Muscle of leg (tissue), 11 donors: ENCODE measurements around the gene MOB2. TPM values are rescaled to one million over a fixed set of nuclear protein-coding genes. Genes with fewer than 3 reads are reported as not detected.

Experiments used
- DNase-seq: peaks from one replicate; pipeline ENCODE4 v3.0.0; 2013
- H3K27ac ChIP-seq: one replicate; pipeline ENCODE4 v1.5.1; 2013; ENCODE audit warnings: mild to moderate bottlenecking, low read length, control low read depth
- H3K27me3 ChIP-seq: one replicate; pipeline ENCODE4 v1.6.1; 2013; ENCODE audit warnings: low read length; ENCODE audit not compliant: control insufficient read depth, insufficient read depth
- H3K36me3 ChIP-seq: one replicate; pipeline ENCODE4 v1.6.1; 2013; ENCODE audit warnings: low read length; ENCODE audit not compliant: control insufficient read depth, insufficient read depth
- H3K4me1 ChIP-seq: one replicate; pipeline ENCODE4 v1.6.1; 2013; ENCODE audit warnings: low read length; ENCODE audit not compliant: control insufficient read depth, insufficient read depth
- H3K4me3 ChIP-seq: one replicate; pipeline ENCODE4 v1.5.1; 2013; ENCODE audit warnings: low read length, control low read depth
- H3K9me3 ChIP-seq: replicated peaks from 2 replicates; pipeline ENCODE4 v1.6.1; 2013; ENCODE audit warnings: low read depth, low read length; ENCODE audit not compliant: control insufficient read depth
- WGBS: methylation state at CpG from one replicate; pipeline ENCODE4 v1.1.5; 2013; ENCODE audit warnings: missing lambda C conversion rate; ENCODE audit not compliant: insufficient coverage; 5-methylcytosine and 5-hydroxymethylcytosine counted together
- polyA plus RNA-seq, 8 donors: library from polyadenylated mRNA; unstranded; fragments of 120-200 nt; gene quantifications; one replicate each; pipeline versions ENCODE4 v1.2.1 to v1.2.3, GENCODE V29; 2013; ENCODE audit warnings: inconsistent platforms in 1 of 8, low replicate concordance in 1 of 8; ENCODE audit not compliant: insufficient read length in 8 of 8, insufficient read depth in 1 of 8
- total RNA-seq: library from RNA; stranded (reverse); fragments of 120-200 nt; gene quantifications from one replicate; pipeline ENCODE4 v1.2.4, GENCODE V29; 2013

MOB2 gene
- total and polyA plus RNA-seq, 9 donors: 21.4 to 28.2 (median 25.0) TPM

DNA sequence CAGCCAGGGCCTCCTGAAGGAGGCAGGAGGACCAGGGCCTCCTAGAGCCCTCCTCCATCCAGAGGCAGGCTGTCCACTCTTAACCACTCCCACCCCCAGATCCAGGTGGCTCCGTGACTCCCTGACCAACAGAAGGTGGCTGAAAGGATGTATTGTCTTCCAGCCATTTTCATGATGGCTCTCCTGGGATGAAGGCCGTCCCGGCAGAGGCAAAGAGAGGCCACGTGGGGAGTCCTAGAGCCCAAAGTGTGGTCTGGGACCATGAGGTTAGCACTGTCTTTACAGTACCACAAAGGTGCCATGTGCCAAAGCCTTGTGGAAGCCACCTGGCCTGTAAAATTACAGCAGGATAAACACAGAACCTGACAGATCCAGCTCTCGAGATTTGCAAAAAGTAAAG, 43.2 kb upstream of the MOB2 start:
- Histone ChIP-seq H3K4me1 (peaks cover 31% of the 10 kb centered on the region), H3K4me3 (no peak overlapping the region), H3K9me3 (no peaks in the 10 kb centered on the region), H3K27ac (no peak overlapping the region), H3K27me3 (no peaks in the 10 kb centered on the region), H3K36me3 (peaks cover 13% of the 10 kb centered on the region)
- DNase-seq: no peak
- 46% methylated on average over 3 of the region's 5 CpGs for WGBS

DNA sequence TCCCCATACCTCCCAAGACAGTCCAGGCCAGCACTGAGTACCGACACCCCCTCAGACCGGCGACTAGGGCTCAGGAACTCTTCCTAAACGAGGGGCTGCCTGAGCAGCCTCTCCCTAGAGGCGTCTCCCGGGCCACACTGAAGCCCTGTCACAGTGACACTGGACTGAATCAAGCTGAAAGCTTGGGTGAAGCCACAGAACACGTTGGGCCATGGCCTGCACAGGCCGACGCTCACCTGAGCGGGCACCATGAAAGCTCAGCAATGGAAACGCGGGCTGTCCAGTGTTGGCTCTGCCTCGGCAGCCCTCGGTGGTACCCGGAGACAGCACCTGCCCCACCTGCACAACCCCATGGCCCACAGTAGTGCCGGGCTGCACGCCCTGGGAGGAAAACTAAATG, 42.7 kb upstream of the MOB2 start:
- DNase-seq: no peak
- Histone ChIP-seq H3K36me3 (peaks cover 10% of the 10 kb centered on the region), H3K4me1 (peaks cover 31% of the 10 kb centered on the region), H3K27me3 (no peaks in the 10 kb centered on the region), H3K27ac (no peak overlapping the region), H3K4me3 (no peak overlapping the region), H3K9me3 (no peaks in the 10 kb centered on the region)
- 88% methylated on average over 12 of the region's 17 CpGs for WGBS

GRCh38 chr11:1528710-1529109, 42.1 kb upstream of the MOB2 start:
- 86% methylated on average over 7 of the region's 10 CpGs for WGBS
- Histone ChIP-seq H3K27me3 (no peaks in the 10 kb centered on the region), H3K36me3 (peaks cover 9% of the 10 kb centered on the region), H3K9me3 (no peaks in the 10 kb centered on the region), H3K4me3 (no peak overlapping the region), H3K4me1 (peaks cover 34% of the 10 kb centered on the region), H3K27ac (no peak overlapping the region)
- DNase-seq: no peak

DNA sequence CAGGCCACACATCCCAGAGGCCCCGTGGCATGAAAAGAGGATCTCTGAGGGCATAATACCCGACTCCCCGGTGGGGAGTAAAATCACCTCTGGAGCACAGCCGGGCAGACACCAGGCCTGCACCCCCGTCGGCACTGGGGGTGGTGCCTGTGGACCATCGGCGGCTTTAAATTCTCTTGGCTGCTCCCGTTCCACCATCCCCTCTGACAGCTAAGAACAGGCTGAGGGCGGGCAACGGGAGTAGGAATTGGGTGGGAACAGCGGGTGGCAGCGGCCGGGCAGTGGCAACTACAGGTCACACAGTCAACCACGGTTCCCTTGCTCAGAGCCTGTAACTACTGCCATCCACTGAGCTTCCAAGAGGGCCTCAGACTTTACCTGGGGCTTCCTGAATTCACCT, 40.2 kb upstream of the MOB2 start:
- no peaks in the 10 kb centered on the region for H3K36me3 ChIP-seq
- H3K4me1 ChIP-seq: peaks cover 16% of the 10 kb centered on the region
- no peaks in the 10 kb centered on the region for H3K27me3 ChIP-seq
- no peak overlapping the region for H3K4me3 ChIP-seq
- H3K9me3 ChIP-seq: no peaks in the 10 kb centered on the region
- WGBS: 90% methylated on average over 6 of the region's 15 CpGs
- DNase-seq: no peak
- H3K27ac ChIP-seq: no peak overlapping the region

- Histone ChIP-seq H3K27me3 (no peaks in the 10 kb centered on the region), H3K9me3 (no peaks in the 10 kb centered on the region), H3K27ac (no peak overlapping the region), H3K4me1 (peaks cover 13% of the 10 kb centered on the region), H3K4me3 (no peak overlapping the region), H3K36me3 (no peaks in the 10 kb centered on the region)
- DNase-seq: no peak
- 78% methylated on average over 2 of the region's 4 CpGs for WGBS
These were observed 37.2 kb upstream of the MOB2 start for GRCh38 chr11:1523779-1524178.

DNA sequence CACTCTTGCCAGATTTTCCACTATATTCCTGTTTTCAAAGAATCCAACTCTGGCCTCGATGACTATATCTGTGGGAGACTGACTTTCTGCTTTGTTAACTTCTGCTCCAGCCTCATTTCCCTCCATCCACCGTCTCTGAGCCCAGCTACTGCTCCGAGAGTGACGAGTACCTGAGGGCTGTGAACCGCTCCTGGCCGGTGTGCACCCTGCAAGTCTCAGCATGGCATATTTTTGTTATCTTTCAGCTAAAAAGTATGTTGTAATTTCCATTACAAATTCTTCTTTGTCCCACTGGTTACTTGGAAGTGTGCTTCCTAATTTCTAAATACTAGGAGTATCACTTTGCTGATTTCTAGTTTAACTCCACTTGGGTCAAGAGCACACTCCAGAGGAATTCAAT, 36.5 kb upstream of the MOB2 start:
- H3K4me1 ChIP-seq: peaks cover 13% of the 10 kb centered on the region
- H3K9me3 ChIP-seq: no peaks in the 10 kb centered on the region
- H3K27me3 ChIP-seq: no peaks in the 10 kb centered on the region
- no peaks in the 10 kb centered on the region for H3K36me3 ChIP-seq
- no peak overlapping the region for H3K4me3 ChIP-seq
- H3K27ac ChIP-seq: no peak overlapping the region
- 60% methylated on average over 1 of the region's 6 CpGs for WGBS
- no peak for DNase-seq

GRCh38 chr11:1522081-1522424, 35.5 kb upstream of the MOB2 start:
- no peaks in the 10 kb centered on the region for H3K27me3 ChIP-seq
- no peak overlapping the region for H3K4me3 ChIP-seq
- WGBS: 92% methylated on average over 2 of the region's 8 CpGs
- H3K27ac ChIP-seq: no peak overlapping the region
- peaks cover 13% of the 10 kb centered on the region for H3K4me1 ChIP-seq
- H3K36me3 ChIP-seq: no peaks in the 10 kb centered on the region
- no peak for DNase-seq
- H3K9me3 ChIP-seq: no peaks in the 10 kb centered on the region

- H3K36me3 ChIP-seq: no peaks in the 10 kb centered on the region
- WGBS: 90% methylated on average over 13 of the region's 21 CpGs
- no peak for DNase-seq
- H3K4me1 ChIP-seq: peaks cover 13% of the 10 kb centered on the region
- no peak overlapping the region for H3K27ac ChIP-seq
- no peaks in the 10 kb centered on the region for H3K27me3 ChIP-seq
- no peaks in the 10 kb centered on the region for H3K9me3 ChIP-seq
- H3K4me3 ChIP-seq: no peak overlapping the region
These were observed 35.0 kb upstream of the MOB2 start for GRCh38 chr11:1521382-1522080.

DNA sequence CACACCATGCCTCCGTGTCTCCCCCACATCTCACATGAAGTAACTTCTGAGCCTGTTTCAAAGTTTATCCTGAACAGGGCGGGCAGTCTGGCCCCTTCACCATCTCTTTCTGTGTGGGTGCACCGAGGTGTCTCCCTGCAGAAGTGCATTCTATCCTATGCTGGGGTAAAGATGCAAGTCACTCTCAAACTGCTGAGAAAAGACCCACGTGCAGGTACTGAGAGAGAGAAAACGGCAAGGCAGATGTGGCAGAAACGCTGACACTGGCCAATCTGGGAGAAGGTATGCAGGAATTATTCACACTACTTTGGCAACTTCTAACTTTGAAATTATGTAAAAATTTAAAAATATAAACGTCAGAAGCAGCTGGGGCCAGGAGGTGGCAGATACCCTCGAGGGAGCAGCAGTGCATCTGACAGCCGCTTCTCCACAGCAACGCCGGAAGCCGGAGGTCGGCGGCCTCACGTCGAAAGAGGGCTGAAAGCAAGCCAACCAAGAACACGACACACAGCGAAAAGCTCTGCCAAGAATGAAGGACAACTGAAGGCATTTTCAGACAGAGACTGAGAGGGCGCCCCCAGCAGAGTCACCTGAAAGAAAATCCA, 34.2 kb upstream of the MOB2 start:
- no peaks in the 10 kb centered on the region for H3K27me3 ChIP-seq
- H3K4me3 ChIP-seq: no peak overlapping the region
- no peak overlapping the region for H3K27ac ChIP-seq
- peaks cover 16% of the 10 kb centered on the region for H3K4me1 ChIP-seq
- WGBS: 60% methylated on average over 13 of the region's 19 CpGs
- H3K9me3 ChIP-seq: no peaks in the 10 kb centered on the region
- DNase-seq: no peak
- no peaks in the 10 kb centered on the region for H3K36me3 ChIP-seq

- WGBS: 61% methylated on average over 13 of the region's 13 CpGs
- Histone ChIP-seq H3K4me1 (peaks cover 20% of the 10 kb centered on the region), H3K27ac (no peak overlapping the region), H3K4me3 (no peak overlapping the region), H3K27me3 (no peaks in the 10 kb centered on the region), H3K9me3 (no peaks in the 10 kb centered on the region), H3K36me3 (no peaks in the 10 kb centered on the region)
- no peak for DNase-seq
These were observed 33.7 kb upstream of the MOB2 start for GRCh38 chr11:1520209-1520662.
